Inflammatory macrophage treated with lipopolysaccharide for 1 hour (primary cell): ENCODE data around the gene SUFU.

Experiments used
- DNase-seq, 2 donors: peaks; one replicate each; pipeline ENCODE4 v3.0.0-alpha.2; 2020 to 2022

The SUFU gene

GRCh38 chr10:102642736-102643335 lies 139.1 kb downstream of the SUFU start:
- peak in 1 of 2 donors; percentile 40 for DNase-seq

DNA sequence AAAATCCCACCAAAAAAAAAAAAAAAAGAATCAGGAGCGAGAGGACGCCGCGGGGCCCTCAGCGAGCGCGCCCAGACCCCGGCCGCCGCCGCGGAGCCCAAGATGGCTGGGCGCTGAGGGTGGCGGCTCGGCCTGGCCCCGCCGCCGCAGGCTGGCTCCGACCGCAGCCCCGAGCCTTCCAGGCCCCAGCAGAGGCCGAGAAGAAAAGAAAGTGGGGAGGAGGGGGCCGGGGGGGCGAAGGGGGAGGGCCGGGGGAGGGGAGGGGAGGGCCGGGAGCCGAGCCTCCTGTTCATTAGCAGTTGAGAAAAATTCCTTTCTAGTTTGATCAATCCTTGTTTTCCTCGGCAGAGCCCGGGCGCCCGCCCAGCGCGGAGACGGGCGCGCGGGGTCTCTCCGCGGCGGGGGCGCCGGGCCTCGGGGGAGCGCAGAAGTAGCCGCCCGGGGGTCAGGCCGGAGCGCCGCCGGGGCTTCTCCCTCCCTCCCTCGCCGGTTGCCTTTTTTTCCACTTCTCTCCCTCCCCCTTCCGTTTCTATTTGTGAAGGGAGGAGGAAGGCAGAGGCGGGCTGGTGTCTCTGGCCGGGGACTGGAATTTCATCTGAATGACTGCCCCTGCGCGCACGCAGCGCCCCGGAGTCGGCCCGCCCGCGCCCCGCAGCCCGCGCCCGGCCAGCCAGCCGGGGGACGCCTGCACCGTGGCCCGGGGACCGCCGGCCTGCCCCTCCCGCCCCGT lies 139.7 kb downstream of the SUFU start:
- DNase-seq: peak; percentile 78 to 84

GRCh38 chr10:102644066-102644645 lies 140.4 kb downstream of the SUFU start, which contains the start of gene TRIM8:
TRIM8 (plus strand) TSS chr10:102644479; CDS start chr10:102644618, 139 bp downstream.
- peak in 1 of 2 donors; percentile 31 for DNase-seq

DNA sequence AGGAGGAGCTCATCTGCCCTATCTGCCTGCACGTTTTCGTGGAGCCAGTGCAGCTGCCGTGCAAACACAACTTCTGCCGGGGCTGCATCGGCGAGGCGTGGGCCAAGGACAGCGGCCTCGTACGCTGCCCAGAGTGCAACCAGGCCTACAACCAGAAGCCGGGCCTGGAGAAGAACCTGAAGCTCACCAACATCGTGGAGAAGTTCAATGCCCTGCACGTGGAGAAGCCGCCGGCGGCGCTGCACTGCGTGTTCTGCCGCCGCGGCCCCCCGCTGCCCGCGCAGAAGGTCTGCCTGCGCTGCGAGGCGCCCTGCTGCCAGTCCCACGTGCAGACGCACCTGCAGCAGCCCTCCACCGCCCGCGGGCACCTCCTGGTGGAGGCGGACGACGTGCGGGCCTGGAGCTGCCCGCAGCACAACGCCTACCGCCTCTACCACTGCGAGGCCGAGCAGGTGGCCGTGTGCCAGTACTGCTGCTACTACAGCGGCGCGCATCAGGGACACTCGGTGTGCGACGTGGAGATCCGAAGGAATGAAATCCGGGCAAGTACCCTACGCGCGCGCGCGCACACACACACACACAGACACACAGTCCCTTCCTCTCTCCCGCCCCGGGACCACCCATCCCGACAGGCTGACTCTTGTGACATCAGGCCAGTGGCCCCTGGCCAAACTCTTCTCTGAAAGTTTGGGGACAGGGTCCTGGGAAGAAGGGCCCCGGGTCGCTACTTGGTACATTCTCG lies 141.0 kb downstream of the SUFU start:
- peak in 1 of 2 donors; percentile 44 for DNase-seq

DNA sequence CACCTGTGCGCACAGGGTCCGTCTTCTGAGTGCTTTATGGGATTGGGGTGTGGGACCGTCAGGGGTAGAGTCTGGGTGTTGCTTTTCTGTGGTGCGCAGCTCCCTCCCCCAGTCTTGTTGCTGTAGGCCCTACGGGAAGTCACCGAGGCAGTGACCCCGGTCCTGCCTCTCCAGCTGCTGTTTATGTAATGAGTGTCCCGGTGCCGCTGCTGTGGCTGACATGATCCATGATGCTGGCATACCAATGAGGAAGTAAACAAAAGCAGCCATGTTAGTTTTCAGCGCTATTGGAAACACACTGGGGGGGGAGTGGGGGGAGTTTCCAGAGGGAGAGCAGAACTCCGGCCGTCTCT lies 141.6 kb downstream of the SUFU start:
- peak; percentile 84 to 87 for DNase-seq

- peak; percentile 91 to 98 for DNase-seq
These were observed 142.2 kb downstream of the SUFU start for GRCh38 chr10:102645741-102646609.

GRCh38 chr10:102646610-102647442 lies 143.1 kb downstream of the SUFU start:
- peak; percentile 48 to 50 for DNase-seq

DNA sequence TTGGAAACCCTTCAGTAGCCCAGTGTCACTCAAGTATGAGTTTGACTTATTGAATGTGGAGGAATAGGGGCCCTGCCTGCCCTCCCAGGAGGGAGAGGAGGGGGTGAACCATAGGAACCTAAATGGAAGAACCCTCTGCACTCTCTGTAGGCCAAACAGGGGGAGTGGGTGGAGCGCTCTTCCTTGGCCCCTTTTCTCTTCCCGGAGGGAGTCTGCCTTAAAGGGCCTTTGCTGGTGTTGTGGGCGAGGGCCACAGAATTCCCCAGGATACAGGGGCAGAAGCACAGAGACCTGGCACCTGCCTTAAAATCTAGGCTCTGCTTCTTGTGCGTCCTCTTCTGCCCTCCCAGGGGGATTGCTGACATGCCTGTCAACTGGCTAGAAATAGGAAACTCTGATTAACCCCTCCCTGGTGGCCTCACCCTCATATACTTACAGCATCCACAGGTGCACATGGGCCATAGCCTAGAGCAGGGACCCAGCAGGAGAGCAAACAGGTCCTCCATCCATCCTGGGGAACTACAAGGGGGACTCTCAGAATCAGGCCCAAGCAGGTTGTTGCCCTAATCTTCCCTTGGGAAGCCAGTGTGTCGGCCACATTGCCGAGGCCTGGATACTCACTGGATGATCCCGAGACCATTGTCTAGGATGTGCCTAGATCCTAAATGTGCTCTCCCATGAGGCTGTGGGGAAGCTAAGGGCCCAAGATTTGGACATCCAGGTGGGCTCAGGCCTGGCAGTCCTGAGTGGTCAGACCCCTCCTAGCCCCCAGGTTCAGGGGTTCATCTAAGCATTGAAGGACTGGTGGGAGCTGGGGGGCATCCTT lies 143.9 kb downstream of the SUFU start:
- no peak for DNase-seq

- DNase-seq: no peak
These were observed 144.6 kb downstream of the SUFU start for GRCh38 chr10:102648269-102648888.

DNA sequence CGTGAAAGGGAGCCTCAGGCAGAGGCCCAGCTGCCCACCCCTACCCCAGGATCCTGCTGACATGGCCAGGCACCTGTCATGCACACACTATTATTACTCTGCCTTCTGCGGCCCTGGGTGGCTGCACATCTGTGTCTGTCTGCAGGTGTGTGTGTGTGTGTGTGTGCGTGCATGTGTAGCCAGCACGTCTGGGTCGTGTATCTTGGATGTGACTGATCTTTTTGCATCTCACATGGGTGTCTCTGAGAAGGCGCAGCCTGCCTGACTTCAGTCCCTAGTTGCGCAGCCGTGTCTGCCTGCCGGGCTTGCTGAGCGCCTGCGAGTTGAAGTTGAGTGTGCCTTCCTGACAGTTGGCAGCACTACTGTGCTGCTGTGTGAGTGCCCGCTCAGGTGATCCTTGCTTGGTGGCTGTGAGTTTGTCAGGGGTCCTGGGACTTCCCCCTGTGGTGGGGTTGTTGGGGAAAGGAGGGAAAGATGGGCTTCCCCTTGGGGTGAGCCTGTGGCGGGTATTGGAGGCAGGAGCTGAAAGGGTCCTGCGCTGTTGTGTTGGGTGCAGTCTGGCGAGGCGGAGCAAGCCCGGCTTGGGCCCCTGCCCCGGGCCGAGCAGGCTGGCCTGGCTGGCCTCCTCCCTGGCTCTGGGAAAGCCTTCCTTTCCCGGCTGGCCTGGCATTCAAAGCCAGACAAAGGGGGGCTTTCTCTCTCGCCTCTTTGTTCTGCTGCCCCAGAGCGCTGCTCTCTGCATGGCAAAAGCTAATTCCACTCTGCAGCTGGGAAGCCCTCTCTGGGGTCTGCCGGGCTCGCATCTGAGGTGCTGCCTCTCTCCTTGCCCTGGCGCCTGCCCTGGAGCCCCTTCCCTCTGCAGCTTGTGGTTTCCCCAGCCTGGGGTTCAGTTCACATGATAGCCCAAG lies 145.4 kb downstream of the SUFU start:
- no peak for DNase-seq

GRCh38 chr10:102649797-102650654 lies 146.3 kb downstream of the SUFU start:
- DNase-seq: no peak

DNA sequence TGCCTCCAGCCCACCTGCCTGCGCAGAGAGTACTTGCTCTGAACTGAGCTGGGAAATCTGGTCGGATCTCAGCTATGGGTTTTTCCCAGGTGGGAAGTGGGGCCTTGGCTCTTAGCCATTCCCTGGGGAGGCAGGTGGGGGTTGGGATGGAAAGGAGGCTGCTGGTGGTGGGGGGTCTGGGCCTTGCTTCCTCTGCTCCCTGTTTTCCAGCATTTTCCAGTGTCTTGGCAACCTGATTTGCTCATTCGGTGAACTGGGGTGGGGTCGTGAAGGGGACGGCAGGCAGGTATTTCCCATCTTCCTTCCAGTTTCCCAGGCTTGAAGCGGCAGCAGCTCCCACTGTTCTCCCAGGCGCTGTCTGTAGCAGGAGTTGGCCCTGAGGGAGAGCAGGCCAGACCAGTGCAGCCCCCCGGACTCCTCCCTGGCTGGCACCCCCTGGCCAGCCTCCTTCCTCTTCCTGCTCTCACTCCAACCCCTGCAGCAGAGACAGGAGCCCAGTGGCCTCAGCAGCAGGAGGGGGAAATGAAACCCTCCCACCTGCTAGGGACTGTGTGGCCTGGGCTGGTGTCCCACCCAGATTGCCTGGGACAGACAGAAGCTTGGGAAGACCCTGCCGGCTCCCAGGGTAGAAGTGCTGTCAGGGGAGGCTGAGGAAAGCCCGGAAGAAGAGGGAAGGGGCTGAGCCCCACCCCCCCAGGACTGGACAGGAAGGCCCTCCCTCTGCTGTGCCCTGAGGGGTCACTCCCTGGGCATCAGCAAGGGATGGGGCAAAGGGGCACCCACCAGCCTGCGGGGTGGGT lies 147.1 kb downstream of the SUFU start:
- peak in 1 of 2 donors; percentile 61 for DNase-seq

GRCh38 chr10:102651455-102652169 lies 147.8 kb downstream of the SUFU start:
- DNase-seq: no peak

DNA sequence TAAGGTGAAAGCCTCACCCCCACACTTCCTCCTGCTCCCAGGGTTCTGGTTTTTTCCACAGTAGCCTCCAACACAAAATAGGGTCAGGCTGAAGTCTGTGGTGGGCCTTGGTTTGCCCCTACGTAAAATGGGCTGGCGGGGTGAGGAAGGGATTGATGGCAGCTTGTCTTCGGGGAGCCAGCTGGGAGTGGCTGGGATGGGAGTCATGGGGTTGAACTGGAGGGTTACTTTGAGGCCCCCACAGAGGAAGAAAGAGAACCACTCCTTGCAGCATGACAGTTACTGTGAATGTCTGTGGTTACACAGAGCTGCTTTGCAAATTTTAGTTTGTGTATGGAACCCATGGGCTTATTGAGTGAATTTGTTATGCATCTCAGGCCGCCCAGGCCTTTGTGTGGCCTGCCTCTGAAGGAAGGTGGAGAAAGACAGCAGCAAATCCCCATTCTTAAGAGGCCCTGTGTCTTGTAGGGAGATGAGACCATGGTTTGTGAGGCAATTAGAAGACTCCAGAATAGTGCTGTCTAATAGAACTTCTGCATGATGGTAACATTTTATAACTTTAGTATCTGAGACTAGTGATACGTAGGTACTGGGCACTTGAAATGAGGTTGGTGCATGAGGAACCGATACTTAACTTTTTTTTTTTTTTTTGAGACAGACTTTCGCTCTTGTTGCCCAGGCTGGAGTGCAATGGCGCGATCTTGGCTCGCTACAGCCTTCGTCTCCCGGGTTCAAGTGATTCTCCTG lies 148.6 kb downstream of the SUFU start:
- DNase-seq: no peak

- no peak for DNase-seq
These were observed 149.3 kb downstream of the SUFU start for GRCh38 chr10:102653060-102653459.

- DNase-seq: no peak
These were observed 150.8 kb downstream of the SUFU start for GRCh38 chr10:102654566-102654965.
